CD4-positive, alpha-beta T cell treated with Interleukin-17A for 4 hours (primary cell): ENCODE measurements around the gene ZNF383.
"Not testable (repeated sequence)": the region's sequence is repeated elsewhere in the genome, so short reads cannot be mapped to it uniquely, and the experiment has no call there.

Source experiments
- DNase-seq: peaks from one replicate; pipeline ENCODE4 v3.0.0-alpha.2; 2020; ENCODE audit warnings: mixed read lengths

The ZNF383 gene

GRCh38 chr19:37294246-37294645, 76.2 kb downstream of the ZNF383 start:
- DNase-seq: not testable (repeated sequence)
